ES-I3 (cell line): ENCODE data around the gene NSUN4.
A peak's percentile ranks its signal among the peaks of the same experiment; 100 is the strongest.

Source experiments
- H3K36me3 ChIP-seq: 2 replicates; pipeline ENCODE4 v1.6.1; 2013; ENCODE audit warnings: mild to moderate bottlenecking, low read length, control low read depth, moderate library complexity; ENCODE audit not compliant: insufficient read depth
- H3K4me1 ChIP-seq: 2 replicates; pipeline ENCODE4 v1.6.1; 2013; ENCODE audit warnings: mild to moderate bottlenecking, control low read depth, low read length; ENCODE audit not compliant: insufficient read depth
- H3K9ac ChIP-seq: 2 replicates; pipeline ENCODE4 v1.6.1; 2013; ENCODE audit warnings: low read depth, mild to moderate bottlenecking, low read length, moderate library complexity
- H3K9me3 ChIP-seq: 2 replicates; pipeline ENCODE4 v1.6.1; 2013; ENCODE audit warnings: mild to moderate bottlenecking, low read length, moderate library complexity; ENCODE audit not compliant: control insufficient read depth, insufficient read depth

Gene NSUN4

GRCh38 chr1:46401154-46401913 lies 60.7 kb downstream of the NSUN4 start:
- no peak overlapping the region for H3K9ac ChIP-seq
- no peaks in the 10 kb centered on the region for H3K36me3 ChIP-seq
- peaks cover 8% of the 10 kb centered on the region; the same call in 1 of the 2 replicates for H3K4me1 ChIP-seq
- H3K9me3 ChIP-seq: no peaks in the 10 kb centered on the region

GRCh38 chr1:46401964-46402626 lies 61.5 kb downstream of the NSUN4 start:
- Histone ChIP-seq H3K4me1 (peaks cover 12% of the 10 kb centered on the region), H3K9me3 (no peaks in the 10 kb centered on the region), H3K9ac (no peak overlapping the region), H3K36me3 (no peaks in the 10 kb centered on the region)

DNA sequence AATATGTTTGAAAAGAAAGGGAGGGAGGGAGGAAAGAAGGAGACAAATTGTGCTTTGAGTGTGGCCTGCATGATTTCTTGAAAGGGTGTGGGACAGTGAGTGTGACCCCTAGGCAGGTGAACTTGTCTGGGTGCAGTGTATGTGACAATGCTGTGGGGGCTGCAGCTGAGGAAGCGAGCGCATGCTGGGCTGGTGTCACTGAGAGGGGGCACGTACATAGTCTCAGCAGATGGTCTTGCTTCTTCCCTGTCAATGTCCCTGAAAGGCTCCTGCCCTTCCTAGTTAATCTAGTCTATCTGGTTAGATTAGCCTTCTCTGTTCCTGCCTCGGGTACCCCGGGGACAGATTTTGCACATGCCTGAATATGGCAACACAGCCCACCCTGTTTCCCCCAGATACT lies 63.3 kb downstream of the NSUN4 start:
- no peaks in the 10 kb centered on the region for H3K36me3 ChIP-seq
- H3K4me1 ChIP-seq: peaks cover 14% of the 10 kb centered on the region
- H3K9ac ChIP-seq: no peak overlapping the region
- no peaks in the 10 kb centered on the region for H3K9me3 ChIP-seq

DNA sequence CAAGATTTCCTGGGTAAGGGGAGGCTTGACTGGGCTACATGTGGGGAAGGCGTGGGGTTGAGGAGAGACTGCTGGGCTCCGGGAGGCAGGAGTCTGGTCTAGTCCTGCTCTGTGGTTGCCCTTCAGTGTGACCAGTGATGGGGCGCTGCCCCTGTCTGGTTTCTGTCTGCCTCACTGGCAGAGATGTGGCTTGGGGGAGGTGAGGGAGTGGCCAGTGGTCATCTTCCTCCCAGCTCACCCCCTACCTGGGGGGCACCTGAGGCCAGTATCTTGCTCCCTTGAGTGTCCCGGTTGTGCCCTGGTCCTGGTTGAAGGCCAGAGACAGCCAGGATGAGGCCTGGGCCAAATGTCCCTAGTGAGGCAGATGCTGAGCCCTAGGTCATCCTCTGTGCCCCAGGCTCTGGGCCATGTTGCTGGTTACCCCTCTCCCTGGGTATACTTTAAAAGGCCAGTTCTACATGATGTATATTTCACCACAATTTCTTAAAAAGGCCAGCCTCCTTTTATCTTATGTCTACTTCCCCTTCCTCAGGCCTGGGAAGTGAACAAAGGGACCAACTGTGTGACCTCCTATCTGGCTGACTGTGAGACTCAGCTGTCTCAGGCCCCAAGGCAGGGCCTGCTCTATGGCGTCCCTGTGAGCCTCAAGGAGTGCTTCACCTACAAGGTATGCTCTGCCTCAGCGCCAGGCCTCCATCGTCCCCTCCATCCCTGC lies 64.0 kb downstream of the NSUN4 start:
- Histone ChIP-seq H3K4me1 (peaks cover 14% of the 10 kb centered on the region), H3K36me3 (no peaks in the 10 kb centered on the region), H3K9ac (no peak overlapping the region), H3K9me3 (no peaks in the 10 kb centered on the region)

DNA sequence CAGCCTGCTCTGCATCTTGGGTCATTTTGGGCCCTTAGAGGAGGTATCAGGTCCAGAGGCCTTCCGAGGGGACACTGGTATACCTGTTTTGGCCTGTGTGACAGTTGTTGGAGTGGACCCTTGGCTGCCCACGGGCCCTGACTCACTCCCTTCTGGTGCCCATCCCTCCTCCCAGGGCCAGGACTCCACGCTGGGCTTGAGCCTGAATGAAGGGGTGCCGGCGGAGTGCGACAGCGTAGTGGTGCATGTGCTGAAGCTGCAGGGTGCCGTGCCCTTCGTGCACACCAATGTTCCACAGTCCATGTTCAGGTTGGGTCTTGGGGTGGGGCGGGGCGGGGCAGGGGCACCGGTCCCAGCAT lies 64.6 kb downstream of the NSUN4 start:
- H3K9me3 ChIP-seq: no peaks in the 10 kb centered on the region
- H3K36me3 ChIP-seq: no peaks in the 10 kb centered on the region
- H3K4me1 ChIP-seq: peaks cover 14% of the 10 kb centered on the region
- no peak overlapping the region for H3K9ac ChIP-seq

GRCh38 chr1:46405724-46406123 lies 65.1 kb downstream of the NSUN4 start:
- H3K9me3 ChIP-seq: no peaks in the 10 kb centered on the region
- peaks cover 14% of the 10 kb centered on the region for H3K4me1 ChIP-seq
- no peaks in the 10 kb centered on the region for H3K36me3 ChIP-seq
- H3K9ac ChIP-seq: no peak overlapping the region

GRCh38 chr1:46406881-46407608 lies 66.4 kb downstream of the NSUN4 start:
- Histone ChIP-seq H3K36me3 (no peaks in the 10 kb centered on the region), H3K9me3 (no peaks in the 10 kb centered on the region), H3K4me1 (peaks cover 10% of the 10 kb centered on the region), H3K9ac (peak overlapping the region; percentile 31; the same call in 1 of the 2 replicates)

- no peaks in the 10 kb centered on the region for H3K9me3 ChIP-seq
- H3K36me3 ChIP-seq: no peaks in the 10 kb centered on the region
- no peak overlapping the region for H3K9ac ChIP-seq
- peaks cover 10% of the 10 kb centered on the region for H3K4me1 ChIP-seq
Observed at GRCh38 chr1:46407636-46408035, 67.0 kb downstream of the NSUN4 start.

DNA sequence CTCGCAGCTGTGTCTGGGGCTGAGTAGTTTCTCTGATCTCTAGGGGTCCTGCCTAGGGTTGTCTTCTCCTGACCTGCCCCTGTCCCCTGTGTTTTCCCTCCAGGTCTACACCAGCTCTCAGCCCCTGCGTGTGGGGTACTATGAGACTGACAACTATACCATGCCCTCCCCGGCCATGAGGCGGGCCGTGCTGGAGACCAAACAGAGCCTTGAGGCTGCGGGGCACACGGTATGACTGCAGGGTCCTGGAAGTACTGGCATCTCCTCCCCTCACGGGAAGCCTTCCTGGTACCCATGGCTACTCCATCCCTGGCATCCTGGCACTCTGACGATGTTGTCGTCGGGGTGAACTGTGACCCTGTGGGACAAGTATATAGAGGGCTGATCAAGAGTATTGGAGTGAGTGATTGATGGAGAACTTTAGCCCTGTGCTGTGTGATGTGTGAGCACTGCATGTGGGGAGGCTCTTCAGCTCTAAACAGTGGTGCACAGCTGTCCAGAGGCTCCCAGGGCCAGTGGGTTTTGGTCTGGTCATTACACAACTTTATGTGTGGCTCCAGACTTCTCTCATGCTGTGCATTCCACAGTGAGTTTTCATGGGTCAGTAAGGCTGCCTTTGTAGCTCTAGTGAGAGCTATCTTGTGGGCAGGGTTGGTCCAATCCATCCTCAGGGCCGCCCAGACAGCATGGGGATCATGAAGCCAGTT lies 67.9 kb downstream of the NSUN4 start:
- H3K9ac ChIP-seq: no peak overlapping the region
- peaks cover 10% of the 10 kb centered on the region for H3K4me1 ChIP-seq
- H3K9me3 ChIP-seq: no peaks in the 10 kb centered on the region
- no peaks in the 10 kb centered on the region for H3K36me3 ChIP-seq

GRCh38 chr1:46409063-46409372 lies 68.4 kb downstream of the NSUN4 start:
- peaks cover 10% of the 10 kb centered on the region for H3K4me1 ChIP-seq
- H3K9ac ChIP-seq: no peak overlapping the region
- no peaks in the 10 kb centered on the region for H3K9me3 ChIP-seq
- no peaks in the 10 kb centered on the region for H3K36me3 ChIP-seq

GRCh38 chr1:46410156-46411009 lies 69.8 kb downstream of the NSUN4 start:
- Histone ChIP-seq H3K9ac (no peak overlapping the region), H3K36me3 (no peaks in the 10 kb centered on the region), H3K9me3 (no peaks in the 10 kb centered on the region), H3K4me1 (peaks cover 10% of the 10 kb centered on the region)

DNA sequence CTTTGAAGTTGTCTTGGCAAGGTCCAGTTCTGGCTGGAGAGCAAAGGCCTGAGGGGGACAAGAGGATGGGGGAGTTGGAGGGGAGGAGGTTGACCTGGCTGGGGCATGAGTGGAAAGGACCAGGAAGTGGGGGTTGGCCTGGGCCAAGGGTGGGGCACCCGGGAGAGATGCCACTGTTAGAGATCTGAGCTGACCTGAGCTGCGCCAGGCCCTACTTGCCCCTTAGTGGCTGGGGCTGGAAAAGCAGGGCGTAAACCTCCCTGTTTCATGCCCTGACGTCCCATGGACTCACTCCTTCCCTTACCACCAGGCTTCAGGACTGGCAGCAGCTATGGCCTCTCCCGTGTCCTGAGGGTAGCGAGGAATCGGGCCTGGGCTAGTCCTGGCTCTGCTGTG lies 70.4 kb downstream of the NSUN4 start:
- H3K4me1 ChIP-seq: peaks cover 9% of the 10 kb centered on the region
- H3K36me3 ChIP-seq: no peaks in the 10 kb centered on the region
- H3K9ac ChIP-seq: no peak overlapping the region
- H3K9me3 ChIP-seq: no peaks in the 10 kb centered on the region
